MCF 10A (cell line): ENCODE measurements around the gene S1PR5. TPM values are rescaled to one million over a fixed set of nuclear protein-coding genes. Genes with fewer than 3 reads are reported as not detected.

ENCODE experiments used
- BruUV-seq: library from RNA; stranded (reverse); fragments of 400-500 nt; replicated peaks from 2 replicates; lab custom pipeline; 2021; lab: Mats Ljungman, UMichigan
- CTCF ChIA-PET: fragments of 300-600 bp; sonication (Branson Sonifier 250); formaldehyde crosslinking; extraction: SDS; loops from one replicate; lab custom pipeline; 2021; ENCODE audit warnings: antibody characterized with exemption, inconsistent platforms; lab: Yijun Ruan, JAX
- POLR2A ChIA-PET: fragments of 300-600, 350-650 bp; sonication (Branson Sonifier 250); formaldehyde crosslinking; extraction: SDS; loops from one replicate; lab custom pipeline; 2020; ENCODE audit warnings: antibody characterized with exemption, inconsistent platforms; lab: Yijun Ruan, JAX
- DNase-seq: peaks from one replicate; pipeline ENCODE4 v3.0.0-alpha.2; 2018; ENCODE audit not compliant: unreplicated experiment
- H3K27ac Mint-ChIP-seq: one replicate; pipeline ENCODE4 v1.8.0; 2022; ENCODE audit warnings: mild to moderate bottlenecking, low read depth, mixed read lengths; ENCODE audit not compliant: unreplicated experiment
- H3K27me3 Mint-ChIP-seq: one replicate; pipeline ENCODE4 v1.8.0; 2022; ENCODE audit warnings: mixed read lengths; ENCODE audit not compliant: insufficient read depth, unreplicated experiment
- H3K36me3 Mint-ChIP-seq: one replicate; pipeline ENCODE4 v1.8.0; 2022; ENCODE audit warnings: mild to moderate bottlenecking, moderate library complexity, mixed read lengths; ENCODE audit not compliant: insufficient read depth, unreplicated experiment
- H3K4me1 Mint-ChIP-seq: one replicate; pipeline ENCODE4 v1.8.0; 2022; ENCODE audit warnings: mixed read lengths; ENCODE audit not compliant: insufficient read depth, unreplicated experiment
- H3K4me3 Mint-ChIP-seq: one replicate; pipeline ENCODE4 v1.8.0; 2022; ENCODE audit warnings: mild to moderate bottlenecking, moderate library complexity, mixed read lengths; ENCODE audit not compliant: unreplicated experiment
- H3K9me3 Mint-ChIP-seq: one replicate; pipeline ENCODE4 v1.8.0; 2022; ENCODE audit warnings: mixed read lengths; ENCODE audit not compliant: unreplicated experiment
- CTCF ChIP-seq: fragments of 200-600 bp; IDR thresholded peaks from one replicate; pipeline ENCODE4 v1.8.0; 2022; ENCODE audit warnings: antibody characterized with exemption, mild to moderate bottlenecking; ENCODE audit not compliant: unreplicated experiment
- intact Hi-C: fragments of 100-400 bp; cut with micrococcal nuclease; formaldehyde crosslinking; loops from 2 replicates; pipeline ENCODE4 v1.14.1; 2022
- total RNA-seq: library from RNA; stranded (reverse); gene quantifications from 2 replicates; pipeline ENCODE4 v1.2.3, GENCODE V29; 2022

Gene S1PR5
- total RNA-seq, 1 experiment from 2014 or later = not detected

GRCh38 chr19:10560154-10560553, 42.9 kb upstream of the S1PR5 start:
- Mint-ChIP-seq H3K4me1 (peaks cover 8% of the 10 kb centered on the region), H3K9me3 (no peaks in the 10 kb centered on the region), H3K27me3 (no peaks in the 10 kb centered on the region), H3K27ac (no peak overlapping the region), H3K4me3 (no peak overlapping the region), H3K36me3 (peaks cover 65% of the 10 kb centered on the region)
- intact Hi-C loops = no loop called here
- no TSS peak for BruUV-seq
- POLR2A ChIA-PET = interaction anchor here (2.2 kb wide), 1 partner anchor 17 kb away, joined by 6 read pairs; the partner anchor contains the start of gene ATG4D
- DNase-seq = no peak
- CTCF ChIA-PET = no interaction called here
- TF ChIP-seq CTCF = no peak

DNA sequence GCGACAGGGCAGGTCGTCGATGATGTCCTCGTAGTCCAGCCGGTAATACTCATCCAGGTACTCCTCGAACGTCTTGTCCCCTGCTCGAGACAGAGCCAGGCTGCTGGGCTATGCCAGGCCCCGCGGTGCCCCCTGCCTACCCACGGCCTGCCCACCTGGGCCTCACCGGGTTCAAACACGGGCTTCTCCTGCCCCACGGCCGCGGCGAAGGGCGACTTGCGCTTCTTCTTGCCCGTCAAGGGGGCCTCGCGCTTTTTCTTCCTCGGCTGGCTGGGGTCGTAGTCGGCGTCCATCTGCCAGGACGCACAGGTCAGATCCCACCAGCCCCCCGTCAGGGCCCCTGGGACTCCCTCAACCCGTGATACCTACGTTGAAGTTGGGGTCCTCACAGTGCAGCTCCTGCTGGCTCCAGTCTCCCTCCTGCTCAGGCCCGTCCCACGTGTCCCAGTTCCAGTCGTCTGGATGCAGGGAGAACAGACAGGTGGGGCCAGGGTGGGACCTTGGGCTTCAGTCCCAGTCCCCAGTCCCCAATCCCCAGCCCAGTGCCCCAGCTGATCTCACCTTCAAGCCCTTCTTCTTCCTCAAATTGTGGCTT, 40.5 kb upstream of the S1PR5 start:
- no peak for TF ChIP-seq CTCF
- H3K27me3 Mint-ChIP-seq = no peaks in the 10 kb centered on the region
- ChIA-PET CTCF (interaction anchor here (0.6 kb wide), 1 partner anchor 14 kb away, joined by 3 read pairs; no protein-coding TSS in a partner anchor), POLR2A (no interaction called here)
- BruUV-seq = no TSS peak
- intact Hi-C loops = no loop called here
- H3K27ac Mint-ChIP-seq = no peak overlapping the region
- no peak for DNase-seq
- H3K4me3 Mint-ChIP-seq = no peak overlapping the region
- no peaks in the 10 kb centered on the region for H3K9me3 Mint-ChIP-seq
- no peaks in the 10 kb centered on the region for H3K4me1 Mint-ChIP-seq
- H3K36me3 Mint-ChIP-seq = peaks cover 86% of the 10 kb centered on the region

DNA sequence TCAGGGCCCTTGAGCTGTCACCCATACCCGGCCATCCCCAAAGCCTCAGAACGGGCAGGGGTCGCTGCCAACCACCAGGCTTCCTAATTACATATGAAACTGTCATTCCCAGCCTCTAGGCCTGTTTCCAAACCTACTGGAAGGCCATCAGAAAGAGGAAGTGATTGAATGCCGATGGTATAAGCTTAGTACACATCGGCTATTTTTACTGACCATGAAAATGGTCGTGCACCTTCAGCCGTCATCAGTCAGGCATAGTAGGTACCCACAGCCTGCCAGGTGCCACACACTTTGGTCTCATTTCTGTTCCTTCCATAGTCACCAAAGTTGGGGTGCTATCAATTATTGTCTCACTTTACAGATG, 38.3 kb upstream of the S1PR5 start:
- BruUV-seq = no TSS peak
- CTCF ChIA-PET = interaction anchor here (0.6 to 1.5 kb wide), 8 partner anchors 9 to 364 kb away, joined by 3 to 9 read pairs (median 4); no protein-coding TSS in a partner anchor
- intact Hi-C loops = no loop called here
- H3K9me3 Mint-ChIP-seq = no peaks in the 10 kb centered on the region
- H3K4me3 Mint-ChIP-seq = no peak overlapping the region
- H3K36me3 Mint-ChIP-seq = peaks cover 87% of the 10 kb centered on the region
- H3K4me1 Mint-ChIP-seq = no peaks in the 10 kb centered on the region
- DNase-seq = no peak
- POLR2A ChIA-PET = interaction anchor here (1.6 to 3.1 kb wide), 4 partner anchors 12 to 24 kb away, joined by 3 to 23 read pairs (median 5); partner anchors contain the start of genes CDKN2D and KRI1
- no peak overlapping the region for H3K27ac Mint-ChIP-seq
- no peak for TF ChIP-seq CTCF
- H3K27me3 Mint-ChIP-seq = no peaks in the 10 kb centered on the region

GRCh38 chr19:10554760-10555609, 37.7 kb upstream of the S1PR5 start:
- ChIA-PET POLR2A (interaction anchor here (1.6 to 3.1 kb wide), 2 partner anchors 13 to 14 kb away, joined by 3 to 23 read pairs; partner anchors contain the start of genes CDKN2D and KRI1), CTCF (interaction anchor here (0.6 to 1.5 kb wide), 8 partner anchors 9 to 363 kb away, joined by 3 to 9 read pairs (median 4); no protein-coding TSS in a partner anchor)
- H3K27me3 Mint-ChIP-seq = no peaks in the 10 kb centered on the region
- BruUV-seq = no TSS peak
- intact Hi-C loops = no loop called here
- peaks cover 87% of the 10 kb centered on the region for H3K36me3 Mint-ChIP-seq
- no peak overlapping the region for H3K4me3 Mint-ChIP-seq
- H3K9me3 Mint-ChIP-seq = no peaks in the 10 kb centered on the region
- H3K4me1 Mint-ChIP-seq = no peaks in the 10 kb centered on the region
- peak overlapping the region; percentile 12 for H3K27ac Mint-ChIP-seq
- DNase-seq = no peak
- TF ChIP-seq CTCF = no peak
